K562 (cell line): Measurements from ENCODE around the gene SLC6A6. TPM values are rescaled to one million over a fixed set of nuclear protein-coding genes. Genes with fewer than 3 reads are reported as not detected.

Experiments
- ARID1B ChIP-seq: fragments of 450-650 bp; IDR thresholded peaks from 2 replicates; pipeline ENCODE4 v1.6.1; 2016; ENCODE audit warnings: antibody characterized with exemption, mild to moderate bottlenecking, inconsistent platforms
- BHLHE40 ChIP-seq: IDR thresholded peaks from 2 replicates; pipeline ENCODE4 v1.6.1; 2011; ENCODE audit warnings: low read length, improper control_type of control experiment
- CAMTA2 ChIP-seq: fragments of 250-450 bp; sonication (Bioruptor Pico); conservative IDR thresholded peaks from 2 replicates; pipeline ENCODE4 v1.5.1; 2022
- CEBPB ChIP-seq: fragments of 450-650 bp; IDR thresholded peaks from 2 replicates; pipeline ENCODE4 v1.6.1; 2016; ENCODE audit warnings: missing genetic modification characterization, missing compliant biosample characterization
- CEBPG ChIP-seq, 3 experiments: fragments of 200-800 bp in 1 of 3; sonication (Bioruptor generic) in 1 of 3; sonication (generic) in 1 of 3; formaldehyde crosslinking in 1 of 3; IDR thresholded peaks in 2 of 3; conservative IDR thresholded peaks in 1 of 3; 2 replicates each; pipeline versions ENCODE4 v1.6.1 to v1.8.0; 2016 to 2022; ENCODE audit warnings: missing compliant biosample characterization in 2 of 3, missing genetic modification characterization in 2 of 3, mild to moderate bottlenecking in 1 of 3, missing genetic modification reagents in 1 of 3
- EHMT2 ChIP-seq: fragments of 450-650 bp; IDR thresholded peaks from 2 replicates; pipeline ENCODE4 v1.6.1; 2018; ENCODE audit warnings: antibody characterized with exemption
- FOXA3 ChIP-seq, 2 experiments: fragments of 450-650 bp in 1 of 2; sonication (generic) in 1 of 2; formaldehyde crosslinking; IDR thresholded peaks in 1 of 2; conservative IDR thresholded peaks in 1 of 2; 2 replicates each; pipeline versions ENCODE4 v1.4.0 to v1.8.0; 2020 to 2022; ENCODE audit warnings: mild to moderate bottlenecking in 2 of 2, missing genetic modification reagents in 1 of 2
- HMBOX1 ChIP-seq: sonication (generic); IDR thresholded peaks from 2 replicates; pipeline ENCODE4 v1.6.1; 2016
- KAT8 ChIP-seq: fragments of 450-650 bp; IDR thresholded peaks from 2 replicates; pipeline ENCODE4 v1.6.1; 2016; ENCODE audit warnings: low read depth, mild to moderate bottlenecking
- KDM4B ChIP-seq, 2 experiments: fragments of 450-650 bp in 1 of 2; sonication (generic) in 1 of 2; IDR thresholded peaks; 2 replicates each; pipeline ENCODE4 v1.6.1; 2016 to 2017; ENCODE audit warnings: borderline replicate concordance in 2 of 2, antibody characterized with exemption in 1 of 2, low read depth in 1 of 2, mild to moderate bottlenecking in 1 of 2
- MECOM ChIP-seq: fragments of 250-450 bp; sonication (Bioruptor Pico); IDR thresholded peaks from 2 replicates; pipeline ENCODE4 v1.8.0; 2022; ENCODE audit warnings: inconsistent platforms
- MITF ChIP-seq: IDR thresholded peaks from 2 replicates; pipeline ENCODE4 v1.6.1; 2014; ENCODE audit warnings: antibody characterized with exemption
- NFE2 ChIP-seq: IDR thresholded peaks from 2 replicates; pipeline ENCODE4 v1.6.1; 2014; ENCODE audit warnings: antibody characterized with exemption, low read depth
- NRF1 ChIP-seq, 2 experiments: fragments of 450-650 bp; IDR thresholded peaks in 1 of 2; conservative IDR thresholded peaks in 1 of 2; 2 replicates each; pipeline ENCODE4 v1.6.1; 2014; ENCODE audit warnings: mild to moderate bottlenecking in 2 of 2
- RFX5 ChIP-seq: IDR thresholded peaks from 2 replicates; pipeline ENCODE4 v1.6.1; 2011; ENCODE audit warnings: low read depth, mild to moderate bottlenecking, improper control_type of control experiment, low read length
- RUNX1 ChIP-seq: sonication (generic); IDR thresholded peaks from 2 replicates; pipeline ENCODE4 v1.6.1; 2016; ENCODE audit warnings: antibody characterized with exemption, low read depth
- SMAD4 ChIP-seq: fragments of 250-450 bp; sonication (Bioruptor Pico); conservative IDR thresholded peaks from 2 replicates; pipeline ENCODE4 v1.8.0; 2021; ENCODE audit warnings: inconsistent platforms, mild to moderate bottlenecking, moderate library complexity
- SNRNP70 ChIP-seq: fragments of 200-400 bp; formaldehyde crosslinking; optimal IDR thresholded peaks from 2 replicates; pipeline ENCODE3; 2017; ENCODE audit warnings: low read depth, low read length
- TEAD4 ChIP-seq, 2 experiments: sonication (generic) in 1 of 2; formaldehyde crosslinking in 1 of 2; IDR thresholded peaks; 2 replicates each; pipeline versions ENCODE4 v1.6.1 to v1.8.0; 2012 to 2022; ENCODE audit warnings: borderline replicate concordance in 1 of 2, inconsistent platforms in 1 of 2, low read length in 1 of 2, mild to moderate bottlenecking in 1 of 2, missing genetic modification reagents in 1 of 2
- ZBTB17 ChIP-seq: fragments of 450-650 bp; formaldehyde crosslinking; IDR thresholded peaks from 2 replicates; pipeline ENCODE4 v1.4.0; 2020; ENCODE audit warnings: mild to moderate bottlenecking
- ZC3H11A ChIP-seq: IDR thresholded peaks from 2 replicates; pipeline ENCODE4 v1.6.1; 2012; ENCODE audit warnings: low read depth, low read length, improper control_type of control experiment
- ZKSCAN1 ChIP-seq: fragments of 150-350 bp; IDR thresholded peaks from 2 replicates; pipeline ENCODE4 v1.6.1; 2016; ENCODE audit warnings: low read depth, low read length
- ZNF586 ChIP-seq: fragments of 450-650 bp; formaldehyde crosslinking; conservative IDR thresholded peaks from 2 replicates; pipeline ENCODE4 v1.4.0; 2020; ENCODE audit warnings: mild to moderate bottlenecking, moderate library complexity
- ZNF764 ChIP-seq: fragments of 250-450 bp; sonication (Bioruptor Pico); IDR thresholded peaks from 2 replicates; pipeline ENCODE4 v1.4.0; 2020; ENCODE audit warnings: low read depth, mild to moderate bottlenecking, moderate library complexity
- ZNF778 ChIP-seq: fragments of 450-650 bp; formaldehyde crosslinking; IDR thresholded peaks from 2 replicates; pipeline ENCODE4 v1.4.0; 2020; ENCODE audit warnings: mild to moderate bottlenecking, moderate library complexity
- polyA plus RNA-seq, 8 experiments: library from polyadenylated mRNA; depleted of rRNA in 4 of 8; stranded (reverse) in 5 of 8; unstranded in 3 of 8; fragments of >200 nt; fragmentation: Nextera tagmentation in 2 of 8; fragmentation: Illumina TruSeq in 1 of 8; extraction: Ambion mirVana in 2 of 8; extraction: Trizol in 1 of 8; gene quantifications; 2 replicates each; pipeline versions ENCODE4 v1.2.1 to v1.2.3, GENCODE V29; 2011 to 2014; ENCODE audit warnings: inconsistent platforms in 1 of 8, missing spikeins in 1 of 8
- total RNA-seq, 7 experiments: library from RNA; depleted of rRNA in 6 of 7; stranded (reverse); fragments of >200 nt in 6 of 7; fragmentation: Illumina TruSeq in 2 of 7; extraction: Trizol in 2 of 7; gene quantifications; 2 replicates each; pipeline versions ENCODE4 v1.2.1 to v1.2.3, GENCODE V29; 2011 to 2021; ENCODE audit warnings: low replicate concordance in 1 of 7
- TF ChIP-seq, protein P1 (sequence below): fragments of 450-650 bp; IDR thresholded peaks from 2 replicates; pipeline ENCODE4 v1.6.1; 2016

SLC6A6 gene
- total and polyA plus RNA-seq, 9 of the 15 experiments (the other 6 are each of a cell fraction or from before 2014, with no cell fraction given): 12.3 to 203 (median 93.2) TPM

- TF ChIP-seq, protein P1, sequence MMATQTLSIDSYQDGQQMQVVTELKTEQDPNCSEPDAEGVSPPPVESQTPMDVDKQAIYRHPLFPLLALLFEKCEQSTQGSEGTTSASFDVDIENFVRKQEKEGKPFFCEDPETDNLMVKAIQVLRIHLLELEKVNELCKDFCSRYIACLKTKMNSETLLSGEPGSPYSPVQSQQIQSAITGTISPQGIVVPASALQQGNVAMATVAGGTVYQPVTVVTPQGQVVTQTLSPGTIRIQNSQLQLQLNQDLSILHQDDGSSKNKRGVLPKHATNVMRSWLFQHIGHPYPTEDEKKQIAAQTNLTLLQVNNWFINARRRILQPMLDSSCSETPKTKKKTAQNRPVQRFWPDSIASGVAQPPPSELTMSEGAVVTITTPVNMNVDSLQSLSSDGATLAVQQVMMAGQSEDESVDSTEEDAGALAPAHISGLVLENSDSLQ: peak; percentile 88
- peak; percentile 33; the same call in 1 of the 2 replicates for TF ChIP-seq MITF
- TF ChIP-seq CAMTA2 (CRISPR knock-in tag): no peak; the same call in 1 of the 2 replicates
- 0 out of 2 replicates have a peak, but pooled peaks have one; percentile 13 for TF ChIP-seq CEBPB (tag)
- TF ChIP-seq SNRNP70: no peak
- peak; percentile 92 for TF ChIP-seq SMAD4
- TF ChIP-seq KAT8: no peak
- no peak for TF ChIP-seq ZNF586 (CRISPR knock-in tag)
- TF ChIP-seq EHMT2: peak; percentile 77
- peak; percentile 37 to 62 for TF ChIP-seq NRF1 (conservative IDR thresholded peaks at IDR 0.05 in 1 of 2, IDR thresholded peaks at IDR 0.05 in 1 of 2)
- no peak for TF ChIP-seq ZC3H11A
- TF ChIP-seq ZNF764 (CRISPR knock-in tag): no peak
- peak; percentile 30; the same call in 1 of the 2 replicates for TF ChIP-seq RFX5
- TF ChIP-seq RUNX1: no peak
- TF ChIP-seq ZBTB17: peak; percentile 81
- no peak for TF ChIP-seq ARID1B
- TF ChIP-seq CEBPG (CRISPR knock-in tag; IDR thresholded peaks at IDR 0.05): no peak
- no peak for TF ChIP-seq CEBPG (tag; conservative IDR thresholded peaks at IDR 0.05 in 1 of 2, IDR thresholded peaks at IDR 0.05 in 1 of 2)
- no peak for TF ChIP-seq ZNF778
- TF ChIP-seq FOXA3 (CRISPR knock-in tag; conservative IDR thresholded peaks at IDR 0.05 in 1 of 2, IDR thresholded peaks at IDR 0.05 in 1 of 2): peak in 1 of 2 experiments; percentile 45; a peak in 2 of 4 replicates
- peak; percentile 58 for TF ChIP-seq ZKSCAN1
- peak; percentile 27; the same call in 1 of the 2 replicates for TF ChIP-seq BHLHE40
- TF ChIP-seq KDM4B (IDR thresholded peaks at IDR 0.05; ENCODE audit: borderline replicate concordance in 2 of 2, low read depth in 1 of 2): 0 out of 4 replicates have a peak, but pooled peaks of 1 of the 2 experiments have one; percentile 1
- peak; percentile 80; the same call in 1 of the 2 replicates for TF ChIP-seq MECOM (CRISPR knock-in tag)
- peak; percentile 99 for TF ChIP-seq NFE2
- 0 out of 2 replicates have a peak, but pooled peaks have one; percentile 8 for TF ChIP-seq TEAD4 (IDR thresholded peaks at IDR 0.05; ENCODE audit: low read length)
- no peak for TF ChIP-seq TEAD4 (CRISPR knock-in tag; IDR thresholded peaks at IDR 0.05; ENCODE audit: borderline replicate concordance)
- peak; percentile 60; the same call in 1 of the 2 replicates for TF ChIP-seq HMBOX1
These were observed 8.2 kb downstream of the SLC6A6 start (continued) for GRCh38 chr3:14410503-14411165.
